ENCODE results near the gene ISG20L2. TPM values are rescaled to one million over a fixed set of nuclear protein-coding genes. Genes with fewer than 3 reads are reported as not detected.
A peak's percentile ranks its signal among the peaks of the same experiment; 100 is the strongest.

ISG20L2 gene
- total RNA-seq, 4 donors from 2014 or later = 3.6 to 24.8 (median 10.2) TPM

DNA sequence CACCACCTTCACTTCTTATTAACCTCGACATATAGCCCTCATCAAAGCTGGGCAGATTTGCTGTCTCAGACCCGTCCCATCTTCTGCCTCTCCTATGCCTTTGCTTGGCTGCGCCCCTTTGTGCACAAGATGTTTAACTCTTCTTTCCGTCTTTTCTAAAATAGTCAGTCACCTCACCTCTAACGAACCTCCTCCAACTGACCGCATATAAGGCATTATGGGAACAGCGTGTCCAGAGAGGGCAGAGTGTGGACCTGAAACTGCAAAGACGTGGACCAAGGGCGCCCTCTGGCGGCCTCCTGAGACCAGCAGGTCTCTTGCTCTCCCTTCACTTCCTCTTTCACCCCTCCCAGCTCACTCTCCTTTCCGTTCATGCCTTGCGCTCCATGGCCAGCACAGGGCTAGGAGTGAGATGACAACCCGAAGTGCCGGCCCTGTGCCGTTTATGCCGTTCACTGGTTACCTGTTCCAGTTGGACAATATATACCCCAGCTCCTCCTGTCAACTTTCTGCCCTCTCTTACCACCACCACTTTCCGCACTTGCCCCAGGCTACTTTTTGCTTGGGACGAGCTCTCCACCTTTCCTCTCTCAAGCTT is 2.8 kb downstream of the ISG20L2 start:
- TF ChIP-seq POLR2A (IDR thresholded peaks at IDR 0.05) (peak in 1 of 2 donors; percentile 9), CTCF (IDR thresholded peaks at IDR 0.05) (peak; percentile 96 to 97 (median 96))
- Histone ChIP-seq H3K36me3 (no peaks in the 10 kb centered on the region), H3K9me3 (no peaks in the 10 kb centered on the region), H3K27ac (peak overlapping the region in 1 of 2 donors; percentile 28), H3K27me3 (no peaks in the 10 kb centered on the region), H3K4me3 (peak overlapping the region; percentile 12 to 17), H3K4me1 (peaks cover 15% of the 10 kb centered on the region in 2 donors)
- peak; percentile 88 to 89 for DNase-seq
- intact Hi-C loops (cut with DNase I; ENCODE audit: low total_unique reads) = loop anchor here (2.0 to 10.0 kb wide), 2 partner anchors 35 to 51 kb away; partner anchors contain the start of gene NES

GRCh38 chr1:156721535-156721934 is 7.0 kb downstream of the ISG20L2 start:
- intact Hi-C loops (cut with DNase I; ENCODE audit: low total_unique reads) = loop anchor here (10.0 kb wide), 1 partner anchor 47 kb away; the partner anchor contains the start of gene NES
- Histone ChIP-seq H3K4me1 (peaks cover 3 to 5% of the 10 kb centered on the region in 2 donors), H3K36me3 (no peaks in the 10 kb centered on the region), H3K4me3 (no peak overlapping the region), H3K9me3 (no peaks in the 10 kb centered on the region), H3K27me3 (no peaks in the 10 kb centered on the region), H3K27ac (no peak overlapping the region)
- DNase-seq = no peak
- TF ChIP-seq POLR2A (IDR thresholded peaks at IDR 0.05) (no peak), CTCF (IDR thresholded peaks at IDR 0.05) (no peak)

DNA sequence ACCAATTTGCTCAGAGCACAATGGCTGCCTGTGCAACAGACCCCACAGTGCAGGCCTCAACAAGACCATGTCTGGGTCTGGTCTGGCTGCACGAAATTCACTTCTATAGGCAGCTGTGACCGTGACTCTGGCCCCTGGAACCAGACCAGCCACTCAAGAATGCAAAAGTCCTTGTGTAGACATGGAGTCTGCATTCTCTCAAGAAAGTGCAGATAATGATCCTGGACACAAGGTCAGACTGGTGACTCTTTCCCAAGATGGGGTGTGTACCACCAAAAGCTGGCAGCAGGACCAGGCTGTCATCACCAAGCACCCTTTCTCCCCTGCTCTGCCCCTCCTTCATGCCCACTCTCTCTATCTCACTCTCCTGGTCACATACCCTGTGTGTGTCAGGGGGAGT is 7.4 kb downstream of the ISG20L2 start:
- no peak overlapping the region for H3K27ac ChIP-seq
- no peaks in the 10 kb centered on the region for H3K9me3 ChIP-seq
- intact Hi-C loops (cut with DNase I; ENCODE audit: low total_unique reads) = loop anchor here (10.0 kb wide), 1 partner anchor 46 kb away; the partner anchor contains the start of gene NES
- no peaks in the 10 kb centered on the region for H3K27me3 ChIP-seq
- DNase-seq = no peak
- H3K4me1 ChIP-seq = peaks cover 1 to 2% of the 10 kb centered on the region in 2 donors
- H3K4me3 ChIP-seq = no peak overlapping the region
- no peak for TF ChIP-seq CTCF (IDR thresholded peaks at IDR 0.05)
- TF ChIP-seq POLR2A (IDR thresholded peaks at IDR 0.05) = no peak
- no peaks in the 10 kb centered on the region for H3K36me3 ChIP-seq

DNA sequence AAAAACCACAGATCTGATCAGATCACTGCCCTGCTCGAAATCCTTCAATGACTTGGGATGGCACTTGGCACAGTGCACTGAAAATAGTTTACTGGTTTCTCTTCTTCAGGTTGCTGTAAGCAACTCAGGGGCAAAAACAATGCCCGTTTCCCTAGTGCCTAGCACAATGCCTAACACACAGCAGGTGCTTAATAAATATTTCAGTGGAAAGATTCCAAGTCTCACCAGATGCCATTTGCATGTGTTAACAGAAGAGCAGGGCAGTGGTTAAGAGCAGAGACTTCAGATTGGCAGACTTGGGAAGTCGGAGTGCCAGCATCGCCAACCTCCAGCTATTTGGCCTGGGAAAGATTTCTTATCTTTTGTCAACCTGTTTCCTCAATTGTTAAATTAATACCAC is 11.2 kb downstream of the ISG20L2 start:
- no peaks in the 10 kb centered on the region for H3K9me3 ChIP-seq
- H3K36me3 ChIP-seq = no peaks in the 10 kb centered on the region
- H3K4me3 ChIP-seq = no peak overlapping the region
- H3K4me1 ChIP-seq = no peaks in the 10 kb centered on the region
- H3K27me3 ChIP-seq = no peaks in the 10 kb centered on the region
- intact Hi-C loops (cut with DNase I; ENCODE audit: low total_unique reads) = no loop called here
- H3K27ac ChIP-seq = no peak overlapping the region
- no peak for TF ChIP-seq CTCF (IDR thresholded peaks at IDR 0.05)
- no peak for TF ChIP-seq POLR2A (IDR thresholded peaks at IDR 0.05)
- DNase-seq = no peak

GRCh38 chr1:156714830-156715229 is 13.7 kb downstream of the ISG20L2 start:
- intact Hi-C loops (cut with DNase I; ENCODE audit: low total_unique reads) = no loop called here
- no peak for TF ChIP-seq CTCF (IDR thresholded peaks at IDR 0.05)
- no peak for TF ChIP-seq POLR2A (IDR thresholded peaks at IDR 0.05)
- Histone ChIP-seq H3K27me3 (no peaks in the 10 kb centered on the region), H3K4me3 (no peak overlapping the region), H3K36me3 (no peaks in the 10 kb centered on the region), H3K27ac (no peak overlapping the region), H3K4me1 (peaks cover 0 to 15% of the 10 kb centered on the region in 2 donors), H3K9me3 (no peaks in the 10 kb centered on the region)
- no peak for DNase-seq
